ENCODE results near the gene GGPS1.
"Not testable (repeated sequence)": the region's sequence is repeated elsewhere in the genome, so short reads cannot be mapped to it uniquely, and the experiment has no call there.

- TF ChIP-seq, protein P1, sequence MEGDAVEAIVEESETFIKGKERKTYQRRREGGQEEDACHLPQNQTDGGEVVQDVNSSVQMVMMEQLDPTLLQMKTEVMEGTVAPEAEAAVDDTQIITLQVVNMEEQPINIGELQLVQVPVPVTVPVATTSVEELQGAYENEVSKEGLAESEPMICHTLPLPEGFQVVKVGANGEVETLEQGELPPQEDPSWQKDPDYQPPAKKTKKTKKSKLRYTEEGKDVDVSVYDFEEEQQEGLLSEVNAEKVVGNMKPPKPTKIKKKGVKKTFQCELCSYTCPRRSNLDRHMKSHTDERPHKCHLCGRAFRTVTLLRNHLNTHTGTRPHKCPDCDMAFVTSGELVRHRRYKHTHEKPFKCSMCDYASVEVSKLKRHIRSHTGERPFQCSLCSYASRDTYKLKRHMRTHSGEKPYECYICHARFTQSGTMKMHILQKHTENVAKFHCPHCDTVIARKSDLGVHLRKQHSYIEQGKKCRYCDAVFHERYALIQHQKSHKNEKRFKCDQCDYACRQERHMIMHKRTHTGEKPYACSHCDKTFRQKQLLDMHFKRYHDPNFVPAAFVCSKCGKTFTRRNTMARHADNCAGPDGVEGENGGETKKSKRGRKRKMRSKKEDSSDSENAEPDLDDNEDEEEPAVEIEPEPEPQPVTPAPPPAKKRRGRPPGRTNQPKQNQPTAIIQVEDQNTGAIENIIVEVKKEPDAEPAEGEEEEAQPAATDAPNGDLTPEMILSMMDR (IDR thresholded peaks at IDR 0.05; ENCODE audit: insufficient read depth, low read depth, low read length): not testable (repeated sequence)
- TF ChIP-seq EZH2 (IDR thresholded peaks at IDR 0.05; ENCODE audit: insufficient read depth, low read length): not testable (repeated sequence)
These were observed 57.3 kb downstream of the GGPS1 start for GRCh38 chr1:235385633-235386032.

All from astrocyte (in vitro differentiated cells and primary cell).